Measurements from ENCODE around the gene VSIR.

GRCh38 chr10:71782917-71783490 is 9.7 kb upstream of the VSIR start:
- TF ChIP-seq CTCF (IDR thresholded peaks at IDR 0.05; ENCODE audit: low read depth, low read length) (no peak), EZH2phosphoT487 (IDR thresholded peaks at IDR 0.05; ENCODE audit: low read depth) (no peak)
